Spleen (tissue), 11 donors: ENCODE data around the gene AURKA. TPM values are rescaled to one million over a fixed set of nuclear protein-coding genes. Genes with fewer than 3 reads are reported as not detected.

Source experiments
- DNase-seq: peaks from one replicate; pipeline ENCODE4 v3.0.0-alpha.2; 2020
- H3K27ac ChIP-seq, 8 donors: fragments of 200-600 bp; sonication (generic) in 7 of 8; 1 replicate in 4 of 8; 2 replicates in 4 of 8; pipeline versions ENCODE4 v1.5.0 to v1.8.0; 2016 to 2021; ENCODE audit warnings: inconsistent platforms in 4 of 8, mild to moderate bottlenecking in 4 of 8, moderate library complexity in 1 of 8
- H3K27me3 ChIP-seq, 7 donors: fragments of 200-600 bp; sonication (generic) in 6 of 7; replicated peaks in 1 of 7; 1 replicate in 4 of 7; 2 replicates in 3 of 7; pipeline versions ENCODE4 v1.5.0 to v1.8.0; 2016 to 2021; ENCODE audit warnings: inconsistent platforms in 3 of 7, mild to moderate bottlenecking in 1 of 7
- H3K36me3 ChIP-seq, 6 donors: fragments of 200-600 bp; sonication (generic) in 5 of 6; 1 replicate in 4 of 6; 2 replicates in 2 of 6; pipeline versions ENCODE4 v1.5.0 to v1.8.0; 2016 to 2021; ENCODE audit warnings: inconsistent platforms in 2 of 6
- H3K4me1 ChIP-seq, 6 donors: fragments of 200-600 bp; sonication (generic) in 5 of 6; 1 replicate in 3 of 6; 2 replicates in 3 of 6; pipeline versions ENCODE4 v1.5.0 to v1.8.0; 2016 to 2021; ENCODE audit warnings: inconsistent platforms in 3 of 6
- H3K4me3 ChIP-seq, 8 donors: fragments of 200-600 bp; sonication (generic) in 7 of 8; 1 replicate in 4 of 8; 2 replicates in 4 of 8; pipeline versions ENCODE4 v1.5.0 to v1.8.0; 2016 to 2021; ENCODE audit warnings: inconsistent platforms in 4 of 8, mild to moderate bottlenecking in 4 of 8, moderate library complexity in 2 of 8
- H3K9me3 ChIP-seq, 8 donors: fragments of 200-600 bp; sonication (generic) in 7 of 8; 1 replicate in 4 of 8; 2 replicates in 4 of 8; pipeline versions ENCODE4 v1.5.0 to v1.8.0; 2016 to 2021; ENCODE audit warnings: inconsistent platforms in 4 of 8
- POLR2A ChIP-seq, 3 donors: fragments of 450-650 bp; IDR thresholded peaks; one replicate each; pipeline ENCODE4 v1.5.1; 2017; ENCODE audit warnings: antibody characterized with exemption in 3 of 3, mild to moderate bottlenecking in 1 of 3
- POLR2AphosphoS5 ChIP-seq, 3 donors: sonication (generic); formaldehyde crosslinking; IDR thresholded peaks; one replicate each; pipeline ENCODE4 v1.5.1; 2017; ENCODE audit warnings: antibody characterized with exemption in 3 of 3
- WGBS, 5 donors: extraction: QIAGEN DNeasy Blood & Tissue Kit in 3 of 5; methylation state at CpG; one replicate each; pipeline versions ENCODE4 v1.1.5 to v1.1.7; 2013 to 2018; 5-methylcytosine and 5-hydroxymethylcytosine counted together
- intact Hi-C: fragments of 100-400 bp; cut with DNase I; formaldehyde crosslinking; loops from one replicate; pipeline ENCODE4 v1.15.0; 2023; ENCODE audit warnings: low total_unique reads
- polyA plus RNA-seq, 3 donors: library from polyadenylated mRNA; stranded (reverse); fragments of 200-250 nt; gene quantifications; one replicate each; pipeline ENCODE4 v1.2.1, GENCODE V29; 2013
- total RNA-seq, 7 donors: library from RNA; depleted of rRNA in 3 of 7; stranded (reverse); fragments of >200 nt in 3 of 7; fragmentation: NEBNext Ultra II Directional in 4 of 7; extraction: Animal tissue kit (Norgen Biotek cat#: 25700) in 4 of 7; gene quantifications; one replicate each; pipeline versions ENCODE4 v1.1.0 to v1.2.1, GENCODE V29; 2016 to 2021
- TF ChIP-seq, protein P1 (sequence below), 11 experiments: fragments of 200-600 bp in 7 of 11; fragments of 450-650 bp in 4 of 11; sonication (generic) in 4 of 11; IDR thresholded peaks in 8 of 11; conservative IDR thresholded peaks in 3 of 11; 1 replicate in 7 of 11; 2 replicates in 4 of 11; pipeline versions ENCODE4 v1.4.0 to v1.8.0; 2016 to 2021; ENCODE audit warnings: antibody characterized with exemption in 11 of 11, inconsistent platforms in 4 of 11, mild to moderate bottlenecking in 1 of 11
- donor health status: healthy with polysubstance abuse.
- donor health status: DM: no; HTN: no; CAD: no; lungs with moderate emphysema.
- donor health status: DM: no; HTN: no; CAD: no.
- donor health status: Bipolar disorder and iron deficiency.
- donor health status: healthy.
- donor health status: DM: no; HTN: no; CAD: no.
- donor health status: DM: yes; HTN: yes; CAD: no.

The AURKA gene
- total and polyA plus RNA-seq, 10 donors = 1.6 to 10.0 (median 6.1) TPM

GRCh38 chr20:56389807-56390206, 2.2 kb downstream of the AURKA start:
- Histone ChIP-seq H3K27me3 (no peaks in the 10 kb centered on the region), H3K36me3 (peaks cover 0 to 45% (median 3%) of the 10 kb centered on the region in 6 donors), H3K9me3 (no peaks in the 10 kb centered on the region), H3K27ac (no peak overlapping the region), H3K4me3 (no peak overlapping the region), H3K4me1 (peaks cover 22 to 38% (median 29%) of the 10 kb centered on the region in 6 donors)
- WGBS, 5 donors = 96 to 99% (median 96%) methylated on average over 4 of the region's 4 CpGs
- no peak for DNase-seq
- intact Hi-C loops = no loop called here
- TF ChIP-seq, protein P1, sequence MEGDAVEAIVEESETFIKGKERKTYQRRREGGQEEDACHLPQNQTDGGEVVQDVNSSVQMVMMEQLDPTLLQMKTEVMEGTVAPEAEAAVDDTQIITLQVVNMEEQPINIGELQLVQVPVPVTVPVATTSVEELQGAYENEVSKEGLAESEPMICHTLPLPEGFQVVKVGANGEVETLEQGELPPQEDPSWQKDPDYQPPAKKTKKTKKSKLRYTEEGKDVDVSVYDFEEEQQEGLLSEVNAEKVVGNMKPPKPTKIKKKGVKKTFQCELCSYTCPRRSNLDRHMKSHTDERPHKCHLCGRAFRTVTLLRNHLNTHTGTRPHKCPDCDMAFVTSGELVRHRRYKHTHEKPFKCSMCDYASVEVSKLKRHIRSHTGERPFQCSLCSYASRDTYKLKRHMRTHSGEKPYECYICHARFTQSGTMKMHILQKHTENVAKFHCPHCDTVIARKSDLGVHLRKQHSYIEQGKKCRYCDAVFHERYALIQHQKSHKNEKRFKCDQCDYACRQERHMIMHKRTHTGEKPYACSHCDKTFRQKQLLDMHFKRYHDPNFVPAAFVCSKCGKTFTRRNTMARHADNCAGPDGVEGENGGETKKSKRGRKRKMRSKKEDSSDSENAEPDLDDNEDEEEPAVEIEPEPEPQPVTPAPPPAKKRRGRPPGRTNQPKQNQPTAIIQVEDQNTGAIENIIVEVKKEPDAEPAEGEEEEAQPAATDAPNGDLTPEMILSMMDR (IDR thresholded peaks at IDR 0.05 in 8 of 11, conservative IDR thresholded peaks at IDR 0.05 in 3 of 11) = no peak
- TF ChIP-seq POLR2AphosphoS5 (IDR thresholded peaks at IDR 0.05) = no peak
- no peak for TF ChIP-seq POLR2A (IDR thresholded peaks at IDR 0.05)

- peaks cover 17 to 29% (median 20%) of the 10 kb centered on the region in 6 donors for H3K4me1 ChIP-seq
- H3K4me3 ChIP-seq = no peak overlapping the region
- DNase-seq = no peak
- TF ChIP-seq POLR2AphosphoS5 (IDR thresholded peaks at IDR 0.05) (no peak), POLR2A (IDR thresholded peaks at IDR 0.05) (no peak)
- TF ChIP-seq, protein P1 (IDR thresholded peaks at IDR 0.05 in 8 of 11, conservative IDR thresholded peaks at IDR 0.05 in 3 of 11) = no peak
- no peak overlapping the region for H3K27ac ChIP-seq
- H3K27me3 ChIP-seq = no peaks in the 10 kb centered on the region
- intact Hi-C loops = no loop called here
- H3K9me3 ChIP-seq = no peaks in the 10 kb centered on the region
- peaks cover 0 to 54% (median 3%) of the 10 kb centered on the region in 6 donors for H3K36me3 ChIP-seq
- WGBS, 5 donors = 78 to 98% (median 92%) methylated on average over 4 of the region's 4 CpGs
Observed at GRCh38 chr20:56388882-56389281, 3.1 kb downstream of the AURKA start.

DNA sequence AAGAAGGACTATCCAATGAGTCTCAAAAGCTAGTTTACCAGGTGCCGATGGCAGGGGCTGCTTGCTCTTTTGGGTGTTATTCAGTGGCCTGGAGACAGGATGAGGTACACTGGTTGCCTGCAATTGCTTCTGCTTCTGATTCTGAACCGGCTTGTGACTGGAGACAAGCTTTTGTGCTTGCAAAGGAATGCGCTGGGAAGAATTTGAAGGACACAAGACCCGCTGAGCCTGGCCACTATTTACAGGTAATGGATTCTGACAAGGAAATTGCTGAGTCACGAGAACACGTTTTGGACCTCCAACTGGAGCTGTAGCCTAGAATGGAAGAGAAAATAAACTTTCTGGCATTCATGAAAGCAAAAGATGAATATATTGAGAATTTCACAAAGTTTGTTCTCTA, 5.8 kb downstream of the AURKA start:
- WGBS, 5 donors = 96 to 98% (median 96%) methylated on average over 6 of the region's 6 CpGs
- Histone ChIP-seq H3K9me3 (no peaks in the 10 kb centered on the region), H3K27ac (no peak overlapping the region), H3K4me3 (no peak overlapping the region), H3K27me3 (no peaks in the 10 kb centered on the region), H3K36me3 (peaks cover 0 to 81% (median 5%) of the 10 kb centered on the region in 6 donors), H3K4me1 (peaks cover 5 to 9% (median 6%) of the 10 kb centered on the region in 6 donors)
- DNase-seq = no peak
- intact Hi-C loops = no loop called here
- TF ChIP-seq, protein P1 (IDR thresholded peaks at IDR 0.05 in 8 of 11, conservative IDR thresholded peaks at IDR 0.05 in 3 of 11) = no peak
- no peak for TF ChIP-seq POLR2AphosphoS5 (IDR thresholded peaks at IDR 0.05)
- no peak for TF ChIP-seq POLR2A (IDR thresholded peaks at IDR 0.05)

- TF ChIP-seq POLR2A (IDR thresholded peaks at IDR 0.05) (no peak), POLR2AphosphoS5 (IDR thresholded peaks at IDR 0.05) (no peak)
- TF ChIP-seq, protein P1 (IDR thresholded peaks at IDR 0.05 in 8 of 11, conservative IDR thresholded peaks at IDR 0.05 in 3 of 11) = no peak
- no peaks in the 10 kb centered on the region for H3K27me3 ChIP-seq
- intact Hi-C loops = no loop called here
- H3K9me3 ChIP-seq = no peaks in the 10 kb centered on the region
- no peak overlapping the region for H3K4me3 ChIP-seq
- H3K36me3 ChIP-seq = peaks cover 0 to 81% (median 7%) of the 10 kb centered on the region in 6 donors
- WGBS, 5 donors = 89 to 96% (median 93%) methylated on average over 4 of the region's 4 CpGs
- no peak for DNase-seq
- H3K27ac ChIP-seq = no peak overlapping the region
- H3K4me1 ChIP-seq = no peaks in the 10 kb centered on the region
Observed at GRCh38 chr20:56385130-56385529, 6.9 kb downstream of the AURKA start.
